Measurements from ENCODE around the gene TBC1D21.

GRCh38 chr15:73872346-73872745, 1.0 kb upstream of the TBC1D21 start:
- no peak for TF ChIP-seq GATA2 (IDR thresholded peaks at IDR 0.05; ENCODE audit: low read depth, low read length)
- no peak for TF ChIP-seq GATA3 (IDR thresholded peaks at IDR 0.05; ENCODE audit: low read depth, low read length)

Measured in SH-SY5Y (cell line).